OCI-LY7 (cell line): Measurements from ENCODE around the gene MYO3A.

Experiments used
- CTCF ChIP-seq: fragments of 200-600 bp; sonication (generic); conservative IDR thresholded peaks from 2 replicates; pipeline ENCODE4 v1.5.1; 2014; ENCODE audit warnings: mild to moderate bottlenecking, antibody characterized with exemption, low read length, moderate library complexity, mixed read lengths
- EZH2phosphoT487 ChIP-seq: fragments of 200-600 bp; sonication (generic); IDR thresholded peaks from 2 replicates; pipeline ENCODE4 v1.6.1; 2018; ENCODE audit warnings: low read depth, borderline replicate concordance, mild to moderate bottlenecking, mixed run types, antibody characterized with exemption, low read length, moderate library complexity, mixed read lengths

- TF ChIP-seq CTCF (no peak), EZH2phosphoT487 (no peak)
These were observed 65.4 kb downstream of the MYO3A start for GRCh38 chr10:25999295-25999981.
